Trophoblast cell (in vitro differentiated cells and primary cell): ENCODE data around the gene BRDT.
A peak's percentile ranks its signal among the peaks of the same experiment; 100 is the strongest.

Experiments
- DNase-seq, 2 donors: peaks; one replicate each; pipeline ENCODE4 v3.0.0-alpha.2; 2016
- H2AFZ ChIP-seq: 2 replicates; pipeline ENCODE4 v1.6.1; 2013; ENCODE audit warnings: low read length, moderate library complexity, mild to moderate bottlenecking; ENCODE audit not compliant: insufficient read depth, poor library complexity
- H2AK5ac ChIP-seq: 2 replicates; pipeline ENCODE4 v1.6.1; 2013; ENCODE audit warnings: mild to moderate bottlenecking, low read length
- H2BK120ac ChIP-seq: 2 replicates; pipeline ENCODE4 v1.6.1; 2013; ENCODE audit warnings: low read length, mild to moderate bottlenecking, moderate library complexity; ENCODE audit not compliant: insufficient read depth, poor library complexity
- H2BK12ac ChIP-seq: 2 replicates; pipeline ENCODE4 v1.6.1; 2013; ENCODE audit warnings: mild to moderate bottlenecking, low read length, moderate library complexity
- H2BK5ac ChIP-seq: 2 replicates; pipeline ENCODE4 v1.6.1; 2013; ENCODE audit warnings: low read length, low read depth, moderate library complexity, mild to moderate bottlenecking; ENCODE audit not compliant: poor library complexity
- H3K14ac ChIP-seq: 2 replicates; pipeline ENCODE4 v1.6.1; 2013; ENCODE audit warnings: mild to moderate bottlenecking, low read length
- H3K18ac ChIP-seq: 2 replicates; pipeline ENCODE4 v1.6.1; 2013; ENCODE audit warnings: mild to moderate bottlenecking, low read length
- H3K23ac ChIP-seq: 2 replicates; pipeline ENCODE4 v1.6.1; 2013; ENCODE audit warnings: low read length
- H3K27ac ChIP-seq: 2 replicates; pipeline ENCODE4 v1.5.1; 2013; ENCODE audit warnings: low read depth, mild to moderate bottlenecking, inconsistent platforms, low read length, moderate library complexity
- H3K27me3 ChIP-seq: 2 replicates; pipeline ENCODE4 v1.6.1; 2013; ENCODE audit warnings: inconsistent platforms, mild to moderate bottlenecking, low read length, moderate library complexity; ENCODE audit not compliant: insufficient read depth
- H3K36me3 ChIP-seq, 2 experiments: 1 replicate in 1 of 2; 2 replicates in 1 of 2; pipeline ENCODE4 v1.6.1; 2013; ENCODE audit warnings: low read length in 2 of 2, mild to moderate bottlenecking in 2 of 2, moderate library complexity in 1 of 2; ENCODE audit not compliant: insufficient read depth in 2 of 2, control insufficient read depth in 1 of 2
- H3K4ac ChIP-seq: 2 replicates; pipeline ENCODE4 v1.6.1; 2013; ENCODE audit warnings: low read depth, mild to moderate bottlenecking, low read length, moderate library complexity
- H3K4me1 ChIP-seq, 2 experiments: 1 replicate in 1 of 2; 2 replicates in 1 of 2; pipeline ENCODE4 v1.6.1; 2013; ENCODE audit warnings: low read length in 2 of 2, mild to moderate bottlenecking in 2 of 2, moderate library complexity in 1 of 2; ENCODE audit not compliant: insufficient read depth in 2 of 2, control insufficient read depth in 1 of 2
- H3K4me2 ChIP-seq: 2 replicates; pipeline ENCODE4 v1.6.1; 2013; ENCODE audit warnings: inconsistent platforms, mild to moderate bottlenecking, low read length, moderate library complexity
- H3K4me3 ChIP-seq: 2 replicates; pipeline ENCODE4 v1.5.1; 2013; ENCODE audit warnings: mild to moderate bottlenecking, low read depth, low read length, inconsistent platforms
- H3K79me1 ChIP-seq: one replicate; pipeline ENCODE4 v1.6.1; 2013; ENCODE audit warnings: low read length
- H3K79me2 ChIP-seq: 2 replicates; pipeline ENCODE4 v1.6.1; 2013; ENCODE audit warnings: low read length, mild to moderate bottlenecking; ENCODE audit not compliant: control insufficient read depth, insufficient read depth, poor library complexity
- H3K9ac ChIP-seq: 2 replicates; pipeline ENCODE4 v1.6.1; 2013; ENCODE audit warnings: mild to moderate bottlenecking, low read length
- H3K9me3 ChIP-seq: 2 replicates; pipeline ENCODE4 v1.6.1; 2013; ENCODE audit warnings: low read depth, mild to moderate bottlenecking, control low read depth, inconsistent platforms, low read length; ENCODE audit not compliant: insufficient read depth
- H4K12ac ChIP-seq: 2 replicates; pipeline ENCODE4 v1.6.1; 2013; ENCODE audit warnings: low read depth, mild to moderate bottlenecking, low read length, moderate library complexity
- H4K8ac ChIP-seq: 2 replicates; pipeline ENCODE4 v1.6.1; 2013; ENCODE audit warnings: low read depth, mild to moderate bottlenecking, low read length, moderate library complexity
- H4K91ac ChIP-seq: one replicate; pipeline ENCODE4 v1.6.1; 2013; ENCODE audit warnings: low read depth, mild to moderate bottlenecking, low read length, moderate library complexity
- WGBS: extraction: QIAGEN DNeasy Blood & Tissue Kit; methylation state at CpG from one replicate; pipeline ENCODE4 v1.1.7; 2013; ENCODE audit warnings: missing lambda C conversion rate; ENCODE audit not compliant: insufficient read length, insufficient coverage; ENCODE audit errors: extremely low coverage; 5-methylcytosine and 5-hydroxymethylcytosine counted together

The BRDT gene

DNA sequence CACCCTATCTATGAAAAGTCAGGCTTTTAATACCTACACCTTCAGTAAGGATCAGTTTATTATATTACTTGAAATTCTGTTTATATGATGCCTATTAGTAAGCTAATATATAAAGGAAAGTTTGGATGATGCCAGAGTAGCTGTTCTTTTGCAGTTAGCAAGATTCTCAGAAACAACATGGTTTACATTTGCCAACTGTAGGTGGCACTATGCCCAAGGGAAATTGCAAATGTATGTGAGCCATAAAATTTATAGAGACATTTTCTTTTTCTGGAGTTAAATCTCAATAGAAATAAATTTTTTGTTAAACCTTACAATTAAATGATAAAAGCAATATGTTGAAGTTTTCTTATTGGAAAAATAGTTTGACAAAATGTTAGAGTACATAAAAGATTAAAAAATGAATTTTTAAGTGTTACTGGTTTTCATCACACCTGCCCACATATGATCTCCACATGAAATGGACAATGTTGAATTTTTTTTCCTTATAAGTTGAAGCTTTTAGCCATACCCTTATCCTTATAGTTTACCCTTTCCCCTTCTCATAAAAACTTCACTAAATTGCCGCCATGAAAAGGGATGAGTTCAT lies 48.5 kb downstream of the BRDT start:
- H2BK5ac ChIP-seq, result no peak overlapping the region

DNA sequence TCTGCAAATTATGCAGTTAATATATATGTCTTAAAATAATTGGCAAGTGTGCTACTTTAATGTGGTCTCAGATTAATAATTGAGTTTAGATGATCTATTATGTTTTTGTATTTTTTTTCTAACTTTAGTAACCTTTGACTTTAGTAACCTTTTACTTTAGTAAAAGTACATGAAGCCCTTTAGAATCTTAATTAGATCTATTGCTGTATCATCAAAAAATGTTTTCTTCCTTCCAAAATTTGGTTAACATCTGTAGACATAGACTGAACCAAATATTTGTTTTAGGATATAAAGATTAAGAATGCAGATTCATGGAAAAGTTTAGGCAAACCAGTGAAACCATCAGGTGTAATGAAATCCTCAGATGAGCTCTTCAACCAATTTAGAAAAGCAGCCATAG lies 54.9 kb downstream of the BRDT start:
- Histone ChIP-seq H4K91ac (no peak overlapping the region), H3K27ac (no peak overlapping the region), H3K14ac (no peak overlapping the region), H3K4ac (no peak overlapping the region), H4K12ac (no peak overlapping the region), H2BK120ac (no peak overlapping the region), H3K27me3 (no peaks in the 10 kb centered on the region), H2AK5ac (no peak overlapping the region), H2BK5ac (no peak overlapping the region), H3K4me1 (no peaks in the 10 kb centered on the region), H3K79me1 (no peaks in the 10 kb centered on the region), H2BK12ac (no peak overlapping the region), H4K8ac (no peak overlapping the region), H3K9ac (no peak overlapping the region), H3K9me3 (no peaks in the 10 kb centered on the region), H3K23ac (no peak overlapping the region), H3K4me2 (no peak overlapping the region), H3K18ac (no peak overlapping the region), H3K36me3 (no peaks in the 10 kb centered on the region), H3K79me2 (no peaks in the 10 kb centered on the region), H2AFZ (no peak overlapping the region), H3K4me3 (no peak overlapping the region)
- DNase-seq, result no peak

More for the DNA sequence above, 48.5 kb downstream of the BRDT start:
- Histone ChIP-seq H3K9me3 (no peaks in the 10 kb centered on the region), H3K36me3 (no peaks in the 10 kb centered on the region), H4K8ac (no peak overlapping the region), H3K18ac (no peak overlapping the region), H3K14ac (no peak overlapping the region), H3K4me2 (no peak overlapping the region), H2AK5ac (no peak overlapping the region), H2BK120ac (no peak overlapping the region), H2BK12ac (no peak overlapping the region), H4K91ac (no peak overlapping the region), H3K4ac (no peak overlapping the region), H2AFZ (no peak overlapping the region), H3K27ac (no peak overlapping the region), H3K79me1 (no peaks in the 10 kb centered on the region), H3K23ac (no peak overlapping the region), H3K79me2 (no peaks in the 10 kb centered on the region), H3K4me3 (no peak overlapping the region), H3K4me1 (no peaks in the 10 kb centered on the region), H3K9ac (no peak overlapping the region), H4K12ac (no peak overlapping the region), H3K27me3 (no peaks in the 10 kb centered on the region)
- WGBS, result no CpG with 5 or more reads among the region's 1 CpG
- DNase-seq, result peak; percentile 2 to 61

DNA sequence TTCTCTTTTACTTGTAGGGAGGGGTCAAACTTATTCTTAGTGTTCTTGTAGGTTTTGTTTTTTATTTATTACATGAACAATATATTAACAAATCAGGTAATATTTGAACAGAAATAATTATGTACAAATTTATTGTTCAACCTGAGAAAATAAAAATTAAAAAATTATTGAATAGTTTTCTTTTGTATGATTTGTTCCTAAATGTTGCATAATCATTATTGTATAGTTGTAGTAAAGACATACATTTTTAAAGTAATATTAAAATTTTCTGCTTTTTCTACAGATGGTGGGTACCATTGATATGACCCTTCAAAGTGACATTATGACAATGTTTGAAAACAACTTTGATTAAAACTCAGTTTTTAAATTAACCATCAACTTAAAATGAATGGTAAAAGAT lies 64.7 kb downstream of the BRDT start:
- Histone ChIP-seq H2BK5ac (no peak overlapping the region), H3K23ac (no peak overlapping the region), H2BK12ac (no peak overlapping the region), H3K4ac (no peak overlapping the region), H3K27ac (no peak overlapping the region), H3K79me2 (no peaks in the 10 kb centered on the region), H3K9me3 (no peaks in the 10 kb centered on the region), H3K14ac (no peak overlapping the region), H2BK120ac (no peak overlapping the region), H4K8ac (no peak overlapping the region), H3K4me1 (no peaks in the 10 kb centered on the region), H3K27me3 (no peaks in the 10 kb centered on the region), H3K36me3 (no peaks in the 10 kb centered on the region), H3K4me3 (no peak overlapping the region), H4K91ac (no peak overlapping the region), H3K18ac (no peak overlapping the region), H3K4me2 (no peak overlapping the region), H2AK5ac (no peak overlapping the region), H4K12ac (no peak overlapping the region), H2AFZ (no peak overlapping the region), H3K79me1 (no peaks in the 10 kb centered on the region), H3K9ac (no peak overlapping the region)
- no peak for DNase-seq

- Histone ChIP-seq H2BK5ac (no peak overlapping the region), H3K79me2 (no peaks in the 10 kb centered on the region), H3K27ac (no peak overlapping the region), H3K18ac (no peak overlapping the region), H4K91ac (no peak overlapping the region), H2BK12ac (no peak overlapping the region), H2AFZ (no peak overlapping the region), H3K9ac (no peak overlapping the region), H2BK120ac (no peak overlapping the region), H3K23ac (no peak overlapping the region), H4K12ac (no peak overlapping the region), H4K8ac (no peak overlapping the region), H3K27me3 (no peaks in the 10 kb centered on the region), H3K4me2 (no peak overlapping the region), H3K36me3 (no peaks in the 10 kb centered on the region), H3K14ac (no peak overlapping the region), H3K79me1 (no peaks in the 10 kb centered on the region), H3K9me3 (no peaks in the 10 kb centered on the region), H3K4me3 (no peak overlapping the region), H3K4me1 (no peaks in the 10 kb centered on the region), H2AK5ac (no peak overlapping the region), H3K4ac (no peak overlapping the region)
- no peak for DNase-seq
- 100% methylated on average over 2 of the region's 5 CpGs for WGBS
Observed at GRCh38 chr1:92016720-92017316, 67.6 kb downstream of the BRDT start.
